T1000 (cell line): ENCODE measurements around the gene NLGN2.

Source experiments
- DNase-seq: peaks from one replicate; lab custom pipeline; 2025; ENCODE audit warnings: mixed read lengths; lab: John Stamatoyannopoulos, UW

NLGN2 gene

GRCh38 chr17:7466318-7466638, 58.6 kb downstream of the NLGN2 start:
- no peak for DNase-seq

- no peak for DNase-seq
Observed at GRCh38 chr17:7466639-7467341, 59.1 kb downstream of the NLGN2 start.

- DNase-seq = no peak
Observed at GRCh38 chr17:7467498-7467897, 59.9 kb downstream of the NLGN2 start.

- DNase-seq = no peak
Observed at GRCh38 chr17:7468290-7468689, 60.6 kb downstream of the NLGN2 start.

- DNase-seq = no peak
Observed at GRCh38 chr17:7468804-7469389, 61.3 kb downstream of the NLGN2 start.
